Measurements from ENCODE around the gene CPTP. TPM values are rescaled to one million over a fixed set of nuclear protein-coding genes. Genes with fewer than 3 reads are reported as not detected.
A peak's percentile ranks its signal among the peaks of the same experiment; 100 is the strongest.

Gene CPTP
- total and polyA plus RNA-seq, 2 of the 13 experiments (the other 11 are each of a cell fraction or from before 2014, with no cell fraction given) = 5.5 to 9.3 TPM

GRCh38 chr1:1326075-1326605, 1.5 kb downstream of the CPTP start:
- peak overlapping the region; percentile 68 to 96 (median 95); a peak in 4 of 6 replicates for H3K4me3 ChIP-seq (replicated peaks in 1 of 3; ENCODE audit: insufficient read depth in 1 of 3, low read depth in 2 of 3, low read length in 3 of 3)
- H3K4me1 ChIP-seq (ENCODE audit: insufficient read depth, low read length) = peaks cover 37% of the 10 kb centered on the region
- FAIRE-seq (no peak), DNase-seq (ENCODE audit: low spot score) (no peak), ATAC-seq (no peak)
- H3K27me3 ChIP-seq (ENCODE audit: control insufficient read depth in 1 of 2, insufficient read depth in 2 of 2, low read length in 2 of 2) = no peaks in the 10 kb centered on the region
- in situ Hi-C loops (cut with HindIII; ENCODE audit: extremely low pct_ligation_motif_present, low pct_unique_long_range_greater_than_20kb) (no loop called here), intact Hi-C loops (cut with micrococcal nuclease; ENCODE audit: unreplicated experiment) (no loop called here)
- peak overlapping the region; percentile 98 for H3K4me2 ChIP-seq (ENCODE audit: low read depth, low read length)
- H3K36me3 ChIP-seq (replicated peaks in 1 of 2; ENCODE audit: control insufficient read depth in 1 of 2, insufficient read depth in 2 of 2, low read length in 2 of 2) = peaks cover 2 to 3% of the 10 kb centered on the region in 2 experiments; a peak in 2 of 5 replicates
- H3K9ac ChIP-seq (ENCODE audit: insufficient read depth, low read depth, low read length) = peak overlapping the region; percentile 90
- peaks cover 42% of the 10 kb centered on the region for H3K79me2 ChIP-seq (ENCODE audit: insufficient read depth, low read length)
- no peaks in the 10 kb centered on the region for H3K9me3 ChIP-seq (ENCODE audit: low read length)
- POLR2A ChIA-PET = interaction anchor here (1.1 to 1.4 kb wide), 2 partner anchors 17 to 22 kb away, joined by 4 read pairs; no protein-coding TSS in a partner anchor
- WGBS (ENCODE audit: low lambda C conversion rate) = 89% methylated on average over 6 of the region's 8 CpGs
- H3K27ac ChIP-seq (ENCODE audit: extremely low read length, insufficient read depth, low read length) = peak overlapping the region; percentile 77
- BruUV-seq (replicated peaks) = no TSS peak
- TF ChIP-seq KDM2A (CRISPR knock-in tag; IDR thresholded peaks at IDR 0.05; ENCODE audit: borderline replicate concordance, low read depth) (no peak), ZNF678 (CRISPR knock-in tag; IDR thresholded peaks at IDR 0.05) (no peak), ZFP82 (CRISPR knock-in tag; IDR thresholded peaks at IDR 0.05; ENCODE audit: borderline replicate concordance) (no peak), ERF (CRISPR knock-in tag; IDR thresholded peaks at IDR 0.05) (no peak), ZSCAN21 (CRISPR knock-in tag; IDR thresholded peaks at IDR 0.05; ENCODE audit: borderline replicate concordance) (no peak), ZNF749 (CRISPR knock-in tag; IDR thresholded peaks at IDR 0.05; ENCODE audit: borderline replicate concordance) (no peak), HDAC2 (CRISPR knock-in tag; IDR thresholded peaks at IDR 0.05) (no peak), ZBTB34 (CRISPR knock-in tag; IDR thresholded peaks at IDR 0.05) (no peak), ASH2L (IDR thresholded peaks at IDR 0.05; ENCODE audit: insufficient read length, low read depth, low read length) (no peak), XRCC5 (optimal IDR thresholded peaks at IDR 0.05; ENCODE audit: low read length) (no peak), ZNF253 (CRISPR knock-in tag; IDR thresholded peaks at IDR 0.05; ENCODE audit: borderline replicate concordance) (no peak), ZNF143 (CRISPR knock-in tag; IDR thresholded peaks at IDR 0.05) (no peak)
- TF ChIP-seq, protein P1, sequence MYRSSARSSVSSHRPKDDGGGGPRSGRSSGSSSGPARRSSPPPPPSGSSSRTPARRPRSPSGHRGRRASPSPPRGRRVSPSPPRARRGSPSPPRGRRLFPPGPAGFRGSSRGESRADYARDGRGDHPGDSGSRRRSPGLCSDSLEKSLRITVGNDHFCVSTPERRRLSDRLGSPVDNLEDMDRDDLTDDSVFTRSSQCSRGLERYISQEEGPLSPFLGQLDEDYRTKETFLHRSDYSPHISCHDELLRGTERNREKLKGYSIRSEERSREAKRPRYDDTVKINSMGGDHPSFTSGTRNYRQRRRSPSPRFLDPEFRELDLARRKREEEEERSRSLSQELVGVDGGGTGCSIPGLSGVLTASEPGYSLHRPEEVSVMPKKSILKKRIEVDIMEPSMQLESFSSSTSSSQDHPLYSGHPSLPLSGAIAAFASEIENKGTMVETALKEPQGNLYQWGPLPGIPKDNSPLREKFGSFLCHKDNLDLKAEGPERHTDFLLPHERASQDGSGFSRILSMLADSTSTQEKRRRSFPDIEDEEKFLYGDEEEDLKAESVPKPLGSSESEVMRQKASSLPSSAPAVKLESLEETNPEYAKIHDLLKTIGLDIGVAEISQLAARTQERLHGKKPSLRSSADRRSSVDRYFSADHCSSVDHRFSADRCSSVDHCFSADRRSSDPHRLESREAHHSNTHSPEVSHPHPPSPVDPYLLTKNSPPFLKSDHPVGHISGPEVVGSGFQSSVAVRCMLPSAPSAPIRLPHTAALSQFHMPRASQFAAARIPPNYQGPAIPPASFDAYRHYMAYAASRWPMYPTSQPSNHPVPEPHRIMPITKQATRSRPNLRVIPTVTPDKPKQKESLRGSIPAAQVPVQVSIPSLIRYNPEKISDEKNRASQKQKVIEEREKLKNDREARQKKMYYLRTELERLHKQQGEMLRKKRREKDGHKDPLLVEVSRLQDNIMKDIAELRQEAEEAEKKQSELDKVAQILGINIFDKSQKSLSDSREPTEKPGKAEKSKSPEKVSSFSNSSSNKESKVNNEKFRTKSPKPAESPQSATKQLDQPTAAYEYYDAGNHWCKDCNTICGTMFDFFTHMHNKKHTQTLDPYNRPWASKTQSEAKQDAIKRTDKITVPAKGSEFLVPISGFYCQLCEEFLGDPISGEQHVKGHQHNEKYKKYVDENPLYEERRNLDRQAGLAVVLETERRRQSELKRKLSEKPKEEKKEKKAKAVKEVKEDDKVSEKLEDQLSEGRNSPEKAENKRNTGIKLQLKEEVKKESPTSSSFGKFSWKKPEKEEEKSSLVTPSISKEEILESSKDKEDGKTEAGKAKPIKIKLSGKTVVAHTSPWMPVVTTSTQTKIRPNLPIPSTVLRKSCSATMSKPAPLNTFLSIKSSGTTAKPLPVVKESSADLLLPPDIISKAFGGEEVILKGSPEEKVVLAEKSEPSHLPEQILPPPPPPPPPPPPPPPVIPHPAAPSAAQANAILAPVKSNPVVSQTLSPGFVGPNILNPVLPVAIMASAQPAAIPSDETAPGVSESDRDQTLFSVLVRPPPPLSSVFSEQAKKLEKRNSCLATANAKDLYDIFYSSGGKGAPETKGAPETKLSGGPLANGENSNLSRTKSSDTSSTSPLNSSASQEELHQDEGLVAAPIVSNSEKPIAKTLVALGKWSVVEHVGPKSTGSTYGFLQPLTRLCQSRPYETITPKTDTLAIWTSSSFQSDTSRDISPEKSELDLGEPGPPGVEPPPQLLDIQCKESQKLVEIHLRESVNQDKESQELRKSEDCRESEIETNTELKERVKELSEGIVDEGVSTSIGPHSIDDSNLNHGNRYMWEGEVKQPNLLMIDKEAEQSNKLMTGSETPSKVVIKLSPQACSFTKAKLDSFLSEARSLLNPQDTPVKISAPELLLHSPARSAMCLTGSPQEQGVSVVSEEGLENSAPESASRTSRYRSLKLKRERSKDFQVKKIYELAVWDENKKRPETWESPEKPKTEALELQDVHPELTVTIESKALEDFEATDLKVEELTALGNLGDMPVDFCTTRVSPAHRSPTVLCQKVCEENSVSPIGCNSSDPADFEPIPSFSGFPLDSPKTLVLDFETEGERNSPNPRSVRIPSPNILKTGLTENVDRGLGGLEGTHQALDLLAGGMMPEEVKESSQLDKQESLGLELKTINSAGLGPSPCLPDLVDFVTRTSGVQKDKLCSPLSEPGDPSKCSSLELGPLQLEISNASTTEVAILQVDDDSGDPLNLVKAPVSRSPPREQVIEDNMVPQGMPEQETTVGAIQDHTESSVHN (CRISPR knock-in tag; IDR thresholded peaks at IDR 0.05) = no peak
- peaks cover 5% of the 10 kb centered on the region; the same call in 1 of the 2 replicates for H4K20me1 ChIP-seq (ENCODE audit: insufficient read depth, low read length)
- H2AFZ ChIP-seq (ENCODE audit: low read length) = no peak overlapping the region
- CTCF ChIA-PET (ENCODE audit: low intra/inter-chr PET ratio, low total read pairs) = no interaction called here
